ENCODE data around the gene OSBPL6.

Gene OSBPL6

GRCh38 chr2:178242552-178242883 lies 48.2 kb downstream of the OSBPL6 start:
- no peak for DNase-seq

- DNase-seq, result no peak
These were observed 49.6 kb downstream of the OSBPL6 start for GRCh38 chr2:178243961-178244360.

- DNase-seq, result no peak
These were observed 50.5 kb downstream of the OSBPL6 start for GRCh38 chr2:178244777-178245176.

GRCh38 chr2:178246696-178247095 lies 52.4 kb downstream of the OSBPL6 start:
- no peak for DNase-seq

GRCh38 chr2:178247250-178247649 lies 52.9 kb downstream of the OSBPL6 start:
- DNase-seq, result no peak

- no peak for DNase-seq
These were observed 56.1 kb downstream of the OSBPL6 start for GRCh38 chr2:178250429-178250828.

- DNase-seq, result no peak
These were observed 57.0 kb downstream of the OSBPL6 start for GRCh38 chr2:178251151-178251955.

- no peak for DNase-seq
These were observed 62.2 kb downstream of the OSBPL6 start for GRCh38 chr2:178256382-178257042.

- DNase-seq, result no peak
These were observed 62.8 kb downstream of the OSBPL6 start for GRCh38 chr2:178257127-178257526.

GRCh38 chr2:178258916-178259315 lies 64.6 kb downstream of the OSBPL6 start:
- DNase-seq, result no peak

- DNase-seq, result no peak
These were observed 69.0 kb downstream of the OSBPL6 start for GRCh38 chr2:178263159-178263860.

- no peak for DNase-seq
These were observed 69.9 kb downstream of the OSBPL6 start for GRCh38 chr2:178264211-178264610.

- no peak for DNase-seq
These were observed 71.5 kb downstream of the OSBPL6 start for GRCh38 chr2:178265851-178266250.

GRCh38 chr2:178266445-178266844 lies 72.1 kb downstream of the OSBPL6 start:
- no peak for DNase-seq

GRCh38 chr2:178267660-178268059 lies 73.3 kb downstream of the OSBPL6 start:
- DNase-seq, result no peak

- DNase-seq, result no peak
These were observed 74.1 kb downstream of the OSBPL6 start for GRCh38 chr2:178268435-178268834.

GRCh38 chr2:178269438-178270224 lies 75.3 kb downstream of the OSBPL6 start:
- no peak for DNase-seq

- no peak for DNase-seq
These were observed 76.0 kb downstream of the OSBPL6 start for GRCh38 chr2:178270338-178270737.

- DNase-seq, result no peak
These were observed 76.8 kb downstream of the OSBPL6 start for GRCh38 chr2:178271094-178271493.

- DNase-seq, result no peak
These were observed 77.5 kb downstream of the OSBPL6 start for GRCh38 chr2:178271629-178272333.

GRCh38 chr2:178273787-178274360 lies 79.6 kb downstream of the OSBPL6 start:
- no peak for DNase-seq

- no peak for DNase-seq
These were observed 81.3 kb downstream of the OSBPL6 start for GRCh38 chr2:178275600-178275999.
